Sigmoid colon (tissue), 4 donors: ENCODE data around the gene TTC27.

Experiments
- CTCF ChIP-seq, 4 experiments: fragments of 450-650 bp in 3 of 4; fragments of 200-600 bp in 1 of 4; IDR thresholded peaks; one replicate each; pipeline ENCODE4 v1.5.1; 2016 to 2019; ENCODE audit warnings: antibody characterized with exemption in 4 of 4, mild to moderate bottlenecking in 3 of 4, moderate library complexity in 2 of 4
- EP300 ChIP-seq, 4 donors: sonication (generic); formaldehyde crosslinking; IDR thresholded peaks; one replicate each; pipeline ENCODE4 v1.6.1; 2017; ENCODE audit warnings: antibody characterized with exemption in 4 of 4
- POLR2A ChIP-seq, 2 donors: fragments of 450-650 bp; IDR thresholded peaks; one replicate each; pipeline ENCODE4 v1.6.1; 2016; ENCODE audit warnings: antibody characterized with exemption in 2 of 2, mild to moderate bottlenecking in 2 of 2, moderate library complexity in 2 of 2

DNA sequence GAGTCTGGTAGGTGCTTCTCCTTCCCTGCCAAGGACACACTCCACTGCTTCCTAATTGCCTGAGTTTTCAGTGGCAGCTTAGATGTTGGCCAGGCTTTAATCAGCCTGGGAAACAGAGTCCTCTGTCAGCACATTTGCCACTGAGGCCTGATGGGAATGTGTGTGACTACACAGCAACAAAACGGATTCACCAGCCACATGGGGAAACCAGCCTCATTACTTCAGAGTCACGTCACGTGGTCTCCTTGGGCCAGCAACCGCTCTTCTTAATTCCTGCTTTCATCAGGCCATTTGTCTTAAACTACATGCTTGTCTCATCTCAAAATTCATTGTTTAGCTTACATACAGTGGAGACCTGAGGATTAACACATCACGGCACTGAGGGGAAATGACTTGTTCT lies 225.0 kb downstream of the TTC27 start:
- TF ChIP-seq CTCF (IDR thresholded peaks at IDR 0.05), result no peak
- no peak for TF ChIP-seq EP300 (IDR thresholded peaks at IDR 0.05)
- TF ChIP-seq POLR2A (IDR thresholded peaks at IDR 0.05), result no peak
